Measurements from ENCODE around the gene ACACB.

GRCh38 chr12:109239691-109240090 is 123.3 kb downstream of the ACACB start:
- TF ChIP-seq CTCF (IDR thresholded peaks at IDR 0.05) (no peak), NR2C2 (CRISPR knock-in tag; IDR thresholded peaks at IDR 0.05) (no peak), FOXK1 (CRISPR knock-in tag; IDR thresholded peaks at IDR 0.05) (no peak), ZNF281 (CRISPR knock-in tag; IDR thresholded peaks at IDR 0.05) (no peak), JUN (CRISPR knock-in tag; IDR thresholded peaks at IDR 0.05) (no peak), RELA (CRISPR knock-in tag; IDR thresholded peaks at IDR 0.05; ENCODE audit: borderline replicate concordance) (no peak), AFF4 (CRISPR knock-in tag; IDR thresholded peaks at IDR 0.05; ENCODE audit: borderline replicate concordance) (no peak), ATF1 (CRISPR knock-in tag; IDR thresholded peaks at IDR 0.05) (no peak)
